Glutamatergic neuron (in vitro differentiated cells): ENCODE data around the gene TBC1D8. TPM values are rescaled to one million over a fixed set of nuclear protein-coding genes. Genes with fewer than 3 reads are reported as not detected.

Experiments used
- DNase-seq: peaks from one replicate; pipeline ENCODE4 v3.0.0; 2022
- H3K27ac Mint-ChIP-seq: one replicate; pipeline ENCODE4 v1.8.0; 2020; ENCODE audit warnings: mild to moderate bottlenecking, mixed read lengths, inconsistent platforms; ENCODE audit not compliant: unreplicated experiment
- H3K27me3 Mint-ChIP-seq: one replicate; pipeline ENCODE4 v1.8.0; 2020; ENCODE audit warnings: mild to moderate bottlenecking, moderate library complexity, mixed read lengths, inconsistent platforms; ENCODE audit not compliant: unreplicated experiment
- H3K36me3 Mint-ChIP-seq: one replicate; pipeline ENCODE4 v1.8.0; 2020; ENCODE audit warnings: mild to moderate bottlenecking, mixed read lengths, inconsistent platforms; ENCODE audit not compliant: unreplicated experiment
- H3K4me1 Mint-ChIP-seq: one replicate; pipeline ENCODE4 v1.8.0; 2020; ENCODE audit warnings: mild to moderate bottlenecking, low read depth, mixed read lengths, inconsistent platforms; ENCODE audit not compliant: unreplicated experiment
- H3K4me3 Mint-ChIP-seq: one replicate; pipeline ENCODE4 v1.8.0; 2020; ENCODE audit warnings: mild to moderate bottlenecking, mixed read lengths, inconsistent platforms; ENCODE audit not compliant: unreplicated experiment
- H3K9me3 Mint-ChIP-seq: one replicate; pipeline ENCODE4 v1.8.0; 2020; ENCODE audit warnings: mild to moderate bottlenecking, moderate library complexity, mixed read lengths, inconsistent platforms; ENCODE audit not compliant: unreplicated experiment
- total RNA-seq: library from RNA; stranded (reverse); fragmentation: NEBNext Ultra II Directional; extraction: Animal tissue kit (Norgen Biotek cat#: 25700); gene quantifications from one replicate; pipeline ENCODE4 v1.2.1, GENCODE V29; 2021; ENCODE audit not compliant: unreplicated experiment
- TF ChIP-seq, protein P1 (sequence below): fragments of 200-600 bp; sonication (generic); IDR thresholded peaks from one replicate; pipeline ENCODE4 v1.5.0; 2021; ENCODE audit not compliant: partially characterized antibody, unreplicated experiment

Gene TBC1D8
- total RNA-seq, 1 donor from 2014 or later: 14.6 TPM

DNA sequence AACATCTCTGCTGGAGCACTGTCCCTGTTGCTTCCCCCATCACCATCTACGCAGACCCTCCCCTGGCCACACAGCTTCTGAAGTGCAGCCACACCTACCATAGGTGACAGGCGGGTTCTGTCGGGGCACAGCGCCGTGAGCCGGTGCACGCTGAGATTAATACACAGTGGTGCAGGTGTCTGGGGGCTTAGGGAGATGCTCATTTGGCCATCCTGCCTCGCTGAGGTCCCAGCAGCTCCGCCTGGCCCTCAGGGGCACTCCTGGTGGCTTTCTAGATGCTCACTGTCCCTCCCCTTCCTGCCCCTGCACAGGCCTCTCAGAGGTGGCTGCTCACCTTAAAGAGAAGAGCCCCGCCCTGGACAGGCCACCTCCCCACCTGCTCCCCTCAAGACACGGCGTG lies 168.0 kb downstream of the TBC1D8 start:
- H3K4me1 Mint-ChIP-seq: peaks cover 29% of the 10 kb centered on the region
- no peak for DNase-seq
- no peak overlapping the region for H3K27ac Mint-ChIP-seq

DNA sequence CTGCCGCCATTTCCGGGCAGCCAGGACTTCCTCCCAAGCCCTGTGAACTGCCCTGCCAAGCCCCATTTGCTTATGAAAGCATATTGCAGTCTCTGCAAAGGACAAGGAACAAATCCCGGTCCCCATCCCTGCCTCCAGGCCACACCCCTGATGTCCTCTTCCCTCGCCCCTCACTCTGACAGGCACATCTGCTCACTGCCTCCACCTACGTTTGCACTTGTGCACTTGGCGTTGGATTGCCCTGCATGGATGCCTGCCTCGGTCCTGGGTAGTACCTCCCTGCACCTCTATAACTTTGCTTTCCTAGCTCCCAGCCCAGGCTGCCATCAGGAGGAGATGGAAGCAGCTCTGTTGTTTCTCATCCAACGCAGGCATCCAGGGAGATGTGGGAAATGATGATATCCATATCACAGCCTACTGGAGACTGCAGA lies 168.7 kb downstream of the TBC1D8 start:
- no peak for DNase-seq
- Mint-ChIP-seq H3K36me3 (no peaks in the 10 kb centered on the region), H3K4me3 (peak overlapping the region; percentile 8), H3K27ac (no peak overlapping the region), H3K27me3 (peaks cover 4% of the 10 kb centered on the region), H3K4me1 (peaks cover 29% of the 10 kb centered on the region), H3K9me3 (peaks cover 4% of the 10 kb centered on the region)
- TF ChIP-seq, protein P1, sequence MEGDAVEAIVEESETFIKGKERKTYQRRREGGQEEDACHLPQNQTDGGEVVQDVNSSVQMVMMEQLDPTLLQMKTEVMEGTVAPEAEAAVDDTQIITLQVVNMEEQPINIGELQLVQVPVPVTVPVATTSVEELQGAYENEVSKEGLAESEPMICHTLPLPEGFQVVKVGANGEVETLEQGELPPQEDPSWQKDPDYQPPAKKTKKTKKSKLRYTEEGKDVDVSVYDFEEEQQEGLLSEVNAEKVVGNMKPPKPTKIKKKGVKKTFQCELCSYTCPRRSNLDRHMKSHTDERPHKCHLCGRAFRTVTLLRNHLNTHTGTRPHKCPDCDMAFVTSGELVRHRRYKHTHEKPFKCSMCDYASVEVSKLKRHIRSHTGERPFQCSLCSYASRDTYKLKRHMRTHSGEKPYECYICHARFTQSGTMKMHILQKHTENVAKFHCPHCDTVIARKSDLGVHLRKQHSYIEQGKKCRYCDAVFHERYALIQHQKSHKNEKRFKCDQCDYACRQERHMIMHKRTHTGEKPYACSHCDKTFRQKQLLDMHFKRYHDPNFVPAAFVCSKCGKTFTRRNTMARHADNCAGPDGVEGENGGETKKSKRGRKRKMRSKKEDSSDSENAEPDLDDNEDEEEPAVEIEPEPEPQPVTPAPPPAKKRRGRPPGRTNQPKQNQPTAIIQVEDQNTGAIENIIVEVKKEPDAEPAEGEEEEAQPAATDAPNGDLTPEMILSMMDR: no peak

More for the DNA sequence above, 168.0 kb downstream of the TBC1D8 start:
- Mint-ChIP-seq H3K27me3 (peaks cover 4% of the 10 kb centered on the region), H3K4me3 (no peak overlapping the region), H3K36me3 (no peaks in the 10 kb centered on the region), H3K9me3 (peaks cover 4% of the 10 kb centered on the region)
- TF ChIP-seq, protein P1: no peak

- TF ChIP-seq, protein P1: no peak
- Mint-ChIP-seq H3K4me3 (no peak overlapping the region), H3K27ac (no peak overlapping the region)
These were observed 170.2 kb downstream of the TBC1D8 start for GRCh38 chr2:100981011-100981410.

GRCh38 chr2:100980046-100980445 lies 171.1 kb downstream of the TBC1D8 start:
- no peak for DNase-seq
- TF ChIP-seq, protein P1: no peak
- H3K27ac Mint-ChIP-seq: no peak overlapping the region
- peaks cover 29% of the 10 kb centered on the region for H3K4me1 Mint-ChIP-seq
- no peak overlapping the region for H3K4me3 Mint-ChIP-seq
- H3K9me3 Mint-ChIP-seq: peaks cover 4% of the 10 kb centered on the region
- no peaks in the 10 kb centered on the region for H3K36me3 Mint-ChIP-seq
- peaks cover 4% of the 10 kb centered on the region for H3K27me3 Mint-ChIP-seq

More at GRCh38 chr2:100981011-100981410, 170.2 kb downstream of the TBC1D8 start:
- DNase-seq: no peak
- Mint-ChIP-seq H3K9me3 (peaks cover 4% of the 10 kb centered on the region), H3K27me3 (peaks cover 4% of the 10 kb centered on the region), H3K4me1 (peaks cover 33% of the 10 kb centered on the region), H3K36me3 (no peaks in the 10 kb centered on the region)

DNA sequence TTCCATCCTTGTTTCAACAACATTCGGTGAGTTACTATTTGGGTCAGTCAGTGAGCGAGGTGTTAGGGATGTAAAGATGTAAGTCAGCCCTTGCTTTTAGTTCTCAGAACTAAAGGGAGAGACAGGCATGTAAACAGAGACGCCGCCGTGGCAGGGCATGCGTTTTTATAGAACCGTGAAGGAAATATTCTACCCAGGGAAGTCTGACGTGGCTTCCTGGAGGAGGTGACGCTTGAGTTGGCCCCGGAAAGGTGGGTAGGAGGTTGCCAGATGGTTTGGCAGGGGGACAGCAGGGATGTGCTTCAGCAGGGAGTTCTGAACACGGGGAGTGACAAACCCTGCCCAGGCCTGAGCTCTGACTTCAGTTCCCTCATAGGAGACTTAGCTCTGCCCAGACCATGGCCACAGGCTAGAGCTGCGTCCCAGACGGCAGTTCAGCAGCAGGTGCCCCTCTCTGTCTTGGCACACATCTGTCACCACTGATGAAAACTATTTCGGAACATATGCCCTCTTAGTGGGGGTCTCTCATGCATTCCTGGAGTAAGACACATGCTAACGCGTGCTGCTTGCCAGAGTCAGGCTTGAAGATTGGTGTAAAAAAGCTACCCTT lies 172.5 kb downstream of the TBC1D8 start:
- H3K9me3 Mint-ChIP-seq: peaks cover 4% of the 10 kb centered on the region

More for the DNA sequence above, 172.5 kb downstream of the TBC1D8 start:
- H3K4me1 Mint-ChIP-seq: peaks cover 27% of the 10 kb centered on the region
- no peak overlapping the region for H3K4me3 Mint-ChIP-seq
- TF ChIP-seq, protein P1: no peak
- H3K27ac Mint-ChIP-seq: peak overlapping the region; percentile 67
- H3K27me3 Mint-ChIP-seq: peaks cover 4% of the 10 kb centered on the region
- DNase-seq: no peak
- H3K36me3 Mint-ChIP-seq: no peaks in the 10 kb centered on the region
